HG03159 (cell line): ENCODE results near the gene AAR2.

Experiments used
- ATAC-seq: cut with Tn5 transposase; IDR thresholded peaks from one replicate; pipeline ENCODE4 v1.9.1; 2021; ENCODE audit warnings: mild to moderate bottlenecking, moderate library complexity; ENCODE audit not compliant: unreplicated experiment

The AAR2 gene

GRCh38 chr20:36259177-36260061 is 23.1 kb downstream of the AAR2 start:
- no peak for ATAC-seq

GRCh38 chr20:36260316-36260715 is 24.0 kb downstream of the AAR2 start:
- no peak for ATAC-seq

- no peak for ATAC-seq
Observed at GRCh38 chr20:36261389-36262105, 25.3 kb downstream of the AAR2 start.

- no peak for ATAC-seq
Observed at GRCh38 chr20:36262440-36262839, 26.2 kb downstream of the AAR2 start.

- ATAC-seq = no peak
Observed at GRCh38 chr20:36264426-36265246, 28.4 kb downstream of the AAR2 start.

GRCh38 chr20:36266189-36266588 is 29.9 kb downstream of the AAR2 start:
- ATAC-seq = no peak

GRCh38 chr20:36267605-36268381 is 31.5 kb downstream of the AAR2 start:
- ATAC-seq = no peak

- no peak for ATAC-seq
Observed at GRCh38 chr20:36268440-36269342, 32.4 kb downstream of the AAR2 start.

- no peak for ATAC-seq
Observed at GRCh38 chr20:36269507-36269906, 33.2 kb downstream of the AAR2 start.

GRCh38 chr20:36270744-36271638 is 34.7 kb downstream of the AAR2 start:
- no peak for ATAC-seq

- no peak for ATAC-seq
Observed at GRCh38 chr20:36271639-36272546, 35.6 kb downstream of the AAR2 start.

- no peak for ATAC-seq
Observed at GRCh38 chr20:36272547-36273220, 36.4 kb downstream of the AAR2 start.

GRCh38 chr20:36273414-36274180 is 37.3 kb downstream of the AAR2 start:
- ATAC-seq = no peak

GRCh38 chr20:36274181-36274841 is 38.0 kb downstream of the AAR2 start:
- no peak for ATAC-seq

- ATAC-seq = no peak
Observed at GRCh38 chr20:36275011-36275410, 38.7 kb downstream of the AAR2 start.
